ENCODE measurements around the gene ZNF319.

The ZNF319 gene

GRCh38 chr16:58002416-58002800 is 1.9 kb upstream of the ZNF319 start:
- TF ChIP-seq CTCF (IDR thresholded peaks at IDR 0.05; ENCODE audit: low read depth, low read length): no peak
- 0 out of 2 replicates have a peak, but pooled peaks cover 3% of the 10 kb centered on the region for H3K36me3 ChIP-seq
- H3K4me1 ChIP-seq: no peaks in the 10 kb centered on the region; the same call in 1 of the 2 replicates
- no peak for DNase-seq
- no peaks in the 10 kb centered on the region for H3K27me3 ChIP-seq
- H3K9me3 ChIP-seq: no peaks in the 10 kb centered on the region
- no peak overlapping the region for H3K4me3 ChIP-seq (ENCODE audit: low read depth, low read length)

DNA sequence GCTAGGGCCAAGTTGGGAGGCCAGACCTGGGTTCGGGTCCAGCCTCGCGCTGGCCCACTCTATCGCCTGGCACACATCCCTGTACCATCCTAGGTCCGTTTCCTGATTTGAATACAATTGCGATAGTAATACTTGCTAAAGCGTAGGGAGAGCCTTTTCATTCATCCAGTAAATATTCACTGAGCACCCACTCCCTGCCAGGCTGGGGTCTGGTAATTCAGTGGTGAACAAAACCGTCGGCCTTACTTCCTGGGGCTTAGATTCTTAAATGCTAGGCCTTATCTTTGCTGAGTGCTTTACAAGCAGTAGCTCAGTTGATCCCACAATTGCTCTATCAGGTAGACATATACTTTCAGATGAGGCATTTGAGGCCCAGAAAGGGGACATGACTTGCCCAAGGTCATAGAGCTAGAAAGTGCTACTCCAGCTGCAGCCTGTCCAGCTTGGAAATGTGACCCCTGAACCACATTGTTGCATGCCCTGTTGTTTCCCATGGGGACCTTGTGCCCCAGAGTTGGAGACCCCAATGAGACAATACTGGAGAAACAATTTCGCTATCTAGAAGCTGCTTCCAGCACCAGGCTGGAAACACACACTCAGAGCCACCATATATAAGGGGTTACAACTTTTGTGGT is 1.4 kb upstream of the ZNF319 start:
- Histone ChIP-seq H3K27me3 (no peaks in the 10 kb centered on the region), H3K4me1 (no peaks in the 10 kb centered on the region; the same call in 1 of the 2 replicates), H3K4me3 (ENCODE audit: low read depth, low read length) (peak overlapping the region; percentile 75), H3K9me3 (no peaks in the 10 kb centered on the region), H3K36me3 (0 out of 2 replicates have a peak, but pooled peaks cover 3% of the 10 kb centered on the region)
- TF ChIP-seq CTCF (IDR thresholded peaks at IDR 0.05; ENCODE audit: low read depth, low read length): no peak
- DNase-seq: no peak

DNA sequence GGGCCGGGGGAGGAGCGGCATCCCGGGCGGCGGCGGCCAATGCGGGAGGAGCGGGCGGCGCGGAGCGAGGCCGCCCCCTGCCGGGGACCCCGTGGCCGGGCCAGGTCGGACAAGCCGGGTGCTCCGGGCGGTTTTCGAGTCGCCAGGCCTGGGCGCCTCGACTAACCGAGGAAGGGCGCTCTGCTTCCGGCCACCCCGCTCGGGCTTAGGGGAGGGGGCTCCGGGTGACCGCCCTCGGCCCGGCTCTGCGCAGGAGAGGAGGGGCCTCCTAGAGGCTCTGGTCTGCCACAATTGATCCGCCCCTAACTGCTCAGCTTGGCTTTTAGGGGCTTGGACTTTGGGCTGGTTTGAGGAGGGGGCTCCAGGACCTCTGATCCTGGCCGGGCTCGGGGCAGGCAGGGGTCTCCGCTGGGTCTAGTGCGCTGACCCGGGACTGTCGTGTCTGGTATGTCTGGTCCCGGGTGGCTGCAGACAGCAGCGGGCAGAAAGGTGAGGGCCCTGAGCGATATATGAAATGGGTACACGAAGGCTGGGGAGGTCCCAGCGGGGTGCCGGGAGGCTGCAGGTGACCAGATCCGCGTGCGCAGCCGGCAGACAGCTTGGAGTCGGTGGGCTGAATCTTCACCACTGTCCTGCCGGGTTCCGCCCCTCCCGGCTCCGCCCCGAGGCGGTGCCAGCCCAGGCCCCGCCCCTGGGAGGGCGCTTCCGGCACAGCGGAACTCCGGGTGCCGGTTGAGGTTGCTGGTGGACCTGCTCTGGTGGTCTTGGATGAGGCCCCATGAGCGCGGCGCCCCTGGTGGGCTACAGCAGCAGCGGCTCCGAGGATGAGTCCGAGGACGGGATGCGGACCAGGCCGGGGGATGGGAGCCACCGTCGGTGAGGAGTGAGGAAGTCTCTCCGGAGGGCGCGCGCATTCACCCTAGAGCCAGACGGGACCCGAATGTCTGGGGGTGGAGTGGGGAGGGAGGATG is 519 bp upstream of the ZNF319 start, which contains the start of gene USB1:
USB1 (plus strand) TSS at position 702 of the 971 bp plus-strand sequence; CDS start at position 779, 77 bp downstream.
- peak within 1 kb of the TSS; percentile 75 for H3K4me3 ChIP-seq (ENCODE audit: low read depth, low read length)
- H3K9me3 ChIP-seq: no peaks in the 10 kb centered on the region
- H3K36me3 ChIP-seq: 0 out of 2 replicates have a peak, but pooled peaks cover 3% of the 10 kb centered on the region
- no peaks in the 10 kb centered on the region; the same call in 1 of the 2 replicates for H3K4me1 ChIP-seq
- peak; percentile 92 for DNase-seq
- peak; percentile 59 for TF ChIP-seq CTCF (IDR thresholded peaks at IDR 0.05; ENCODE audit: low read depth, low read length)
- no peaks in the 10 kb centered on the region for H3K27me3 ChIP-seq

DNA sequence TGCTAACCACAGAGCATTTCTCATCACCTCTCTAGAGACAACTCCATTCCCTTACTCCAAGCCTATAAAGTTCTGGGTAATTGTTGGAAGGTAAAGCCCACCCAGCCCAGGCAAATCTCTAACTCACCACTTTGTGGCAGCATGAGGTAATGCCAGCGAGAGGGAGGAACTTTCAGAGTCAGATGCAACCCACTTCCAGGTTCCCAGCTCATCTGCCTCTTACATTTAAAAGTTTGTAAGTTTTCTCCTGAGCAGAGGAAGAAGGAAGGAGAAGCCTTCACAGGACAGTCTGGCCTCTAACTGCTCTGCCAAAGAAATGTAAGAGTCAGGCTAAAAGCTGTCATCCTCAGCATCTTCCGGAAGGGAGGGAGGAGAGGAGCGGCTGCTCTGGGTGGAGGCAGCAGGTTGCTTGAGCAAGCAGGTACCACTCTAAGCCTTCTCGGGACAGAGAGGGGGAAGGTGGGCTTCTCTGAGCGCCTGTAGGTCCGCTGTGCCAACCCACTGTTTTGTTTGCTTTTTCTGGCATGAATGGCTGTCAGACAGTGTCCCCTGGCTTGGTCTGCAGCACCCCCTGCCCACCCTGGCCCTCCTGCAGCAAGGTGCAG is 1.0 kb downstream of the ZNF319 start:
- Histone ChIP-seq H3K36me3 (0 out of 2 replicates have a peak, but pooled peaks cover 3% of the 10 kb centered on the region), H3K27me3 (no peaks in the 10 kb centered on the region), H3K9me3 (no peaks in the 10 kb centered on the region), H3K4me3 (ENCODE audit: low read depth, low read length) (peak overlapping the region; percentile 65), H3K4me1 (no peaks in the 10 kb centered on the region)
- DNase-seq: no peak
- peak; percentile 25 for TF ChIP-seq CTCF (IDR thresholded peaks at IDR 0.05; ENCODE audit: low read depth, low read length)

- 0 out of 2 replicates have a peak, but pooled peaks cover 3% of the 10 kb centered on the region for H3K36me3 ChIP-seq
- no peaks in the 10 kb centered on the region for H3K27me3 ChIP-seq
- TF ChIP-seq CTCF (IDR thresholded peaks at IDR 0.05; ENCODE audit: low read depth, low read length): no peak
- no peak overlapping the region for H3K4me3 ChIP-seq (ENCODE audit: low read depth, low read length)
- DNase-seq: no peak
- no peaks in the 10 kb centered on the region for H3K9me3 ChIP-seq
- H3K4me1 ChIP-seq: no peaks in the 10 kb centered on the region
These were observed 1.5 kb downstream of the ZNF319 start for GRCh38 chr16:57998992-57999365.

All from BE2C (cell line).